Raji (cell line): Measurements from ENCODE around the gene TSPAN9.

Experiments
- POLR2A ChIP-seq: IDR thresholded peaks from 2 replicates; pipeline ENCODE4 v1.6.1; 2011; ENCODE audit warnings: low read depth, low read length, control low read depth; ENCODE audit not compliant: insufficient read depth

The TSPAN9 gene, protein sequence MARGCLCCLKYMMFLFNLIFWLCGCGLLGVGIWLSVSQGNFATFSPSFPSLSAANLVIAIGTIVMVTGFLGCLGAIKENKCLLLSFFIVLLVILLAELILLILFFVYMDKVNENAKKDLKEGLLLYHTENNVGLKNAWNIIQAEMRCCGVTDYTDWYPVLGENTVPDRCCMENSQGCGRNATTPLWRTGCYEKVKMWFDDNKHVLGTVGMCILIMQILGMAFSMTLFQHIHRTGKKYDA

DNA sequence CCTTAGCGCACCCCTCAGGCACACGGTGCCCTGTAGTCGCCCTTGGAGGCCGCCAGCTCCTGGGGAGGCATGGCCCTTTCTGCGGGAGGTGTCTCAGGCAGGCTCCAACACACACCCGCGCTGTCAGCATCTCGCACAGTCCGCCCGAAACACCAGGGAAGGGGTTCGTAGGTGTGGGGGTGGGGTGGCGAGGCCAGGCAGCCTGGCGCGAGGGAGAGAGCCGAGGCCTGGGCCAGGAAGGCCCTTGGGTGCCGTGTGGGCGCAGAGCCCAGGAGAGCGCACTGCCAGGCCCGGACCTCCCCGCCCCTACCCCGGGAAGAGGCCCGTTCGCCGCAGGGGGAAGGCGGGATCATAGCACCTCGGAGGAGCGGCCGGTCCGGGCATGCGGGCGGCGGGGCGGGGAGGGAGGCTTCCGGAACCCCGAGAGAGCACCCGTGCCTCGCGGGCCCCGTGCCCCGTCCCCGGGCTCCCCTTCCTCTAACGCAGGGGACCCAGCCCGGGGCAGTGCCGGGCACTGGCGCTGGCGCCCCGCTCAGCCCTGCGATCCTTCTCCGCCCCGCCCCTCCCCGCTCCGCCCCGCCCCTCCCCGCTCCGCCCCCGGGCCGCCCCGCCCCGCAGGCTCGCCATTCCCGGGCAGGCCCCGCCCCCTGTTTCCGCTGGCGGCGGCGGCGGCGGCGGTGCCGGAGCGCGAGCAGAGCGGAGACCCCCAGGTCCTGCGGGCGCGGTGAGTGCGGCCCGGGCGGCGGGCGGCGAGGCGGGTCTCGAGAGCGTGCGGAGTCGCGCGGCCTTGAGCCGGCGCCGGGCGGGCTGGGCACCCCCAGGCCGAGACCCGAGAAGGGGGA lies at the start of gene TSPAN9:
TSPAN9 (plus strand) TSS at position 650 of the 842 bp plus-strand sequence. CDS start 123,815 bp downstream, outside the sequence.
- TF ChIP-seq POLR2A, result no peak

DNA sequence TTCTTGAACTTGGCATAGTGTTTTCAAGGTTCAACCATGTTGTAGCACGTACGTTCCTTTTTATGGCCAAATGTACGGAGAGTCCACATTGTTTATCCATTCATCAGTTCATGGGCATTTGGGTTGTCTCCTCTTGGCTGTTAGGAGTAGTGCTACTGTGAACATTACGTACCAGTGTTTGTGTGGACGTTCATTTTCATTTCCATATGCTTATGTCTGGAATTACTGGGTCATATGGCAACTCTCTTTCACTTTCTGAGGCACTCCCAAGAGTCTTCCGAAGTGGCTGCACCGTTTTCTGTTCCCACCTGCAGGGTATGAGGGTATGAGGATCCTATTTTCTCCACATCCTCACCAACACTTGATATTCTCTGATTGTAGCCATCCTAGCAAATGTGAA lies 49.1 kb upstream of the TSPAN9 start:
- no peak for TF ChIP-seq POLR2A

DNA sequence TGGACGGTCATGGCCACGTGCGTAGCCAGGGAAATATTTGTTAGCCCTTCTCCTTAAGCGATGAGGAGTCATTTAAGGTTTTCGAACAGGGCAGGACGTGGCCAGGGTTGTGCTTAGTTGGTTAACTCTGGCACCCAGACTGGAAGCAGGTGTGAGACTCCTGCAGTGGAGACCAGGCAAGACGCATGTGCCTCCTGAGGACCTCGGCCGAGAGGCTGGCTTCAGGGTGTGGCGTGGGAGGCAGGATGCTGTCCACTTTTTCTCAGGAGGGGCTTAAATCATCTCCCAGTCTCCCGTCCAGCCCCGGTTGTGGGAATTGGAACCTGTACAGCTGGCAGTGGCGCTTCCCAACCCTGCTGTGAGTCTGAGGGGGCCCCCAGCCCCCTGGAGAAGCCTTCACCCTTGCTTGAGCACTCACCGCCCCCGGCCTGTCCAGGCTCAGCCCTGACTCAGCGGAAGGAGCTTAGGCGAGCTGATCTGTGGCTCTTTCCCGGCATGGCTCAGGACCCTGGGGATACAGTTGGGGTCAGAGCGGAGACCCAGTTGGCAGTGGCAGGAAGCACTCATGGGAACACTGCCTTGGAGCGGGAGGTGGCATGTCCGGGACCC lies 46.3 kb upstream of the TSPAN9 start:
- no peak for TF ChIP-seq POLR2A

DNA sequence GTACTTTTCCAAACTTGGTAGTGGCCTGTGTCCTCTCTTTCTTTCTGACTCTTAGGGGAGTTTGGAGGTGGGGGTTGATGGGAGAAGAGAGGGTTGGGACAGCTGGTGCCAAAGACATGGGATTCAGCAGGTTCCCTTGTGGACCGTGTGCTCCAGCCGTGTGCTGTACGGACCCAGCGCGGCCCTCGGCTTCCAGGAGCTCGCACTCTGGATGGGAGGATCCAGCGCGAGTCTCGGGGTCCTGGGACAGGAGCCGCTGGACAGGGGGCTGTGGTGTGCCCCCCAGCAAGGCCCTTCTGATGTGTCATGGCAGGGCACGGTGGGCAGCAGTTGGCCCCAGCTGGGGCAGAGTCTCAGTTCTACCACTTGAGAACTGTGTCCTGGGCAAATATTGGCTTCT lies 45.0 kb upstream of the TSPAN9 start:
- no peak for TF ChIP-seq POLR2A

DNA sequence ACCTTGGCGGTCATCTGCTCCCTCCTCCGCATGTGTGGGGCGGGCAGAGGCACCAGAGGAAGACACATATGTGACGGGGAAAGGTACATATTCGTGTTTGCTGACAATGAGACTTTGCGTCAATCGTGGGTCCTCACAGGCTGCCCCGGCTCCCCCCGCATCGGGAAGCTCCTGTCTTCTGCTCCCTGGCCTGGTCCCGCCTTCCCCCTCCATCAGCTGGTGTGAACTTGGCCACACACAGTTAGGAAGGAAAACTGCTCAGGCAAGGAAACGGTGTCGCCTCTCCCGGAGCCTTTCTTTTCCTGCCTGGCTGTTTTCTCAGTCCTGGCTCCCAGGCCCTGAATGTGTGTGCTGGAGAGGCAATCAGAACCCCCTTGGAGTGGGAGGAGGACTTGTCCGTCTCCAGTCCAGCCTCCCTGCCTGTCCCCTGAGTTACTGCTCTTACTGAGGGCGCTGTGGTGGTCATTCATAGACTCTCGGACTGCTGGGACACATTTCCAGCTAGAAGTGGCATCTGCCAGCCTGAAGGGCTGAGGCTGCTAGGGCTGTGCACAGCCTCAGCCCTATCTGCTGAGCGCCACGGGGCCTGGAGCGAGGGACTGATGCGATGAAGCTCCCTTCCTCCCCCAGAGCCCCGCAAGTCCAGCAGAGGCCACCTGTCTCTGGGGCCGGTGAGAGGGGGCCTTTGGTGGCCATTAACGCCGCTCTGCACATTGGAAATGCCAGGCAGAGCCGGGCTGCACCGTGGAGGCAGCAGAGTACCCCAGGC lies 44.2 kb upstream of the TSPAN9 start:
- no peak for TF ChIP-seq POLR2A

DNA sequence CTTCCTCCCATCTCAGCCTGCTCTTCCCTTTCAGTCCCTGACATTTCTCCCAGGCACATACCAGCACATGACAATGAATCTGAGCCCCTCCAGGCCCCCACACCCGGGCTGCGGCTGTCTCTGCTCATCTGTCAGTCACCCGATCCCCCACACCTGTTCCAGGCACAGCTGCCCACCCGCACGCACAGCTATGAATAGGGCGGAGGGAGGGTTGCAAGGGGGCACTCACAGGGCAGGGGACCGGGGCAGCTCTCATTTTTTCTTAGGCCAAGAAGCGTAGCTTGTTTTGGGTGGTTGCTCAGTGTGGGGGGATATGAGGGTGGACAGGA lies 43.7 kb upstream of the TSPAN9 start:
- no peak for TF ChIP-seq POLR2A

DNA sequence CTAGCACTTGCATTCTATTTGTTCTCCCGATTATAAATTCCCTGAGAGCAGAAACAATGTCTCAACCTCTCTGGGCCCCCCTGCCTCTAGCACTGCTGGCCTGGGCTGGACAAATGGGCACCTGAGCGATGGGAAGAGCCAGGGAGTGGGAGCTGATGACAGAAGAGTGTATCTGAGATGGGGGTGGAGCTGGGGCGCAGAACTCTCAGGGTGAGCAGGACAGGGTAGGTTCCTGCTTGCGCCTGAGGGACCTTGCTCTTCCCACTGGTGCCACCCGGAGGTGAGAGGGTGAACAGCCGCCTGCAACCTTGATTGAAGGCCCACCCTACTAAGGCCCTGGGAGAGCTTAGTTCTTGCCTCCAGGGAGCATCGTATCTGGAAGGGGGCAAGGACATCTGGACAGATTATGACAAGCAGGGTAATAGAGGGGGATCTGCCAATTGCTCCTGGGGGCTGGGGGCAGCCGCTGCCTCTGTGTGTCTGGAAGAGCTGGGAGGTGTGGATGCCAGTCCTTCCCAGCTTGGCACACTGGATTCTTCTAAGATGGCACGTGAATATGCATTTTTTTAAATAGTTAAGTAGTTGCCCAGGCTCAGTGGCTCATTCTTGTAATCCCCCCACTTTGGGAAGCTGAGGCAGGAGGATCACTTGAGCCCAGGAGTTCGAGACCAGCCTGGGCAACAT lies 43.0 kb upstream of the TSPAN9 start:
- no peak for TF ChIP-seq POLR2A

DNA sequence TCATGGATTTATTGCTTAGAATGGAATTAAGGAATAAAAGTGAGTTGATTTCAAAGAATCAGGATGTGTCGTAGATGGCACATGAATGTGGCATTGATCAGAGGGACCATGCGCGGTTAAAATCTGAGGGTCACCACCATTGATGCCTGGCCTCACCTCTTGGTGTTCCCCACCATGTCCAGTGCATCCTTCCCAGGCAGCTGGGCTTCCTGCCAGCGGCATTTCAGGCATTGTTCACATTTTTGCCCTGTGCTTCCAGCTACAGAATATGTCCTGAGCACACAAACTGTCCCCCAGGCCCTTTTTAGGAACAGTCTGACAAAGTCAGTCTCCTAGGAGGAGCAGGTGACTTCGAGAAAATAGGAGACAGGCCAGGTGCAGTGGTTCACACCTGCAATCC lies 42.0 kb upstream of the TSPAN9 start:
- TF ChIP-seq POLR2A, result no peak

DNA sequence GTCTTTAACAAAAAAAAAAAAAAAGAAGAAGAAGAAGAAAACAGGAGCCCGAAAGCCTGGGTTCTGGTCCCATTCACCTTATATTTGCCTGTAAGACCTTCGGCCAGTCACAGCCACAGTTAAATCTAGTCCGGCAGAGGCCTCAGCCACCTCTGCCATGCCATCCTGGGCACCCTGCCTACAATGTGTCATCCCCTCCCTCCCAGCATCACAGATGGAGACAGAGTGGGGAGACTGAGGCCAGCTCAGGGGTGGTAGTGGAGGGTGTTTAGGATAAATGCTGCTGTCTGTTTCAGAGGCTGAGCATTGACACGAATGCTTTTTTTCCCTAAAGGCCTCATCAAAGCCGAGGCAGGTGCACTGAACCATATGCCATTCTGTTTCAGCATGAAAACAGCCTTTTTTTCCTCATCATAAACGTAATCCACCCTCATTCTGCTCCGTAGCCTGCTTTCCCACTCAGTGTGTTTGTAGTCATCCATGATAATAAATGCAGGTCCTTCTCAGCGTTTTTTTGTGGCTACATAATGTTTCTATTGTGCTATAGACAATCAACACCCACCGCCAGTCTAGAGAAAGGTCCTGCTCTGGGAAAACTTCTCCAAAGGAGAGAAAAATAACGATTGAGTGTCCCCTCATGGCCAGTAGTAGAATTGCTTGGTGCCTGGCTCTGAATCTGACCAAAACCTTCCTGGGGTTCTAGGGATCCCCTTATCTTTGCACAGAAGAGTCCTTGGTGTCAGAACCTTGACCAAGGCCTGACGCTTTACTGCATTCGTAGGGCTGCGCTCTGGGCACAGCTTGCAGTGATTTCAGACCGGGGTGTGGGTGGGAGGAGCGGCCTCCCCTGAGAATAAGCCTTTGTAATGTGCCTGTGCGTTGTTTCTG lies 41.1 kb upstream of the TSPAN9 start:
- TF ChIP-seq POLR2A, result no peak

DNA sequence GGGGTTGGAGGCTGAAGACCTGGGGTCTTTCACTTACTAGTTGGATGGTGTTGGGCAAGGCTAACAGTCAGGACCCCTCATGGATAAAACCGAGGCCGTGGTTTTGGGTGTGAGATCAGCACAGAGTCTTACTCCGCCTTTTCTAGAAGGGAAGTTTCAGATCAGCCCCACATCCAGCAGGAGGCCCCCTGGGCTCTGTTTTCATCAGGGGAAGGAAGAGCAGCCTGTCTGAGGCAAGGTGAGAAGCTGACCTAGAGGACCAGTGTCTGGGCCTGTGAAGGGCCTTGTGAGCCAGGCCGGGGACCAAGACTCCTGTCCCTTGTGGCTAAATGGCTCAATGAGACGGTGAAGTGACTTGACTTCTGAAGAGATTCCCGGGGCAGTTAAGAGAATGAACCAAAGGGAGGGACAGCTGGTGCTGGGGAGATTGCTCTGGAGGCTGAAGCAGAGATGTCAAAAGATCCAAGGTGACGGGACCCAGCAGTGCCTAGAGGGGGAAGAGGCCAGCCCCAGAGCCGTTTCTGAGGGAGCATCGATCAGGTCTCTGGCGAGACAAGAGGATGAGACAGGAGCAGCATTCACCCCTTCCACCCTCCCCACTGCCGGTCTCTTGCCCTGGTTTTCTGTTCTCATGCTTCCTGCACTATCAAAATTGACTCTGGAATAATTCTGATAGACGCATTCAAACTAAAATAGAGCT lies 40.1 kb upstream of the TSPAN9 start:
- TF ChIP-seq POLR2A, result no peak

DNA sequence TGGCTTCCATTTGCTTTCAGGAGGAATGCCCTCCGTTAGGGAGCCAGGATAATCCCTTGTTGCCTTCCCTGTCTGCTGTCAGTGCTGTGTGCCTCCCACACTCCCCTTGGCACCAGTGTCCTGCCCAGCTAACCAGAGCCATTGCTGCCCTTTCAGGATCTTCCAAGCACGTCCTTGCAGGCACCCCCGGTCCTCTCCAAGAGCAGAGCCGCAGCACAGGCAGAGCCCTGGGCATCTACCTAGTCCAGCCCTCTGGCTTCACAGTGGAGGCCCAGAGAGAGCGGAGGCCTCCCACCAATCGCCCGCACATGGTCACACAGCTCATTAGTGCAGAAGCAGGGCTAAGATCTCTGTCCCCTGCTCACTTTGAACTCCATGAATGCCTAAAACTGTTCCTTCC lies 39.0 kb upstream of the TSPAN9 start:
- TF ChIP-seq POLR2A, result no peak

DNA sequence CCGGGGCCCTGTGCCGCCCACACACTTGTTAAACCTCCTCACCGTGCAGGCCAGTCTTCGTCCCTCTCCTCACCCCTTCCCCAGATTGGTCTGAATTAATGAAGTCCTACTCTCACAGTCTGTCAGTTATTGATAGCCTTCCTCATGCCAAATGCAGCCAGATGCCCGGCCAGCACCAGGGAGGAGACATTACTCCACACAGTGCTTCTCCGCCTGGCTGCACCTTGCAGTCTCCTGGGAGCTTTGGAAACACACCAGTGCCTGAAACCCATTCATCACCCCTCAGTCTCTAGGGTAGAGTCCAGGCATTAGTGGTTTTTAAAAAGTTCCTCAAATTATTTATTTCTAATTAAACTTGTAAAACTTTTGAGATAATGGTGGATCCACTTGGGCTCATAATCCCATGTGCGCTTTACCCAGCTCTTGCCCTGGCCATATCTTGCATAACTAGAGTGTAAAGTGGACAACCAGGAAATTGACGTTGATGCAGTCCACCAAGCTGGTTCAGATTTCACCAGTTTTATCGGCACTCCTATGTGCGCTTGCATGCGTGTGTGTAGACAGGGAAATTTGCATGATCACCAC lies 38.2 kb upstream of the TSPAN9 start:
- no peak for TF ChIP-seq POLR2A
